ENCODE results near the gene HAND1.

DNA sequence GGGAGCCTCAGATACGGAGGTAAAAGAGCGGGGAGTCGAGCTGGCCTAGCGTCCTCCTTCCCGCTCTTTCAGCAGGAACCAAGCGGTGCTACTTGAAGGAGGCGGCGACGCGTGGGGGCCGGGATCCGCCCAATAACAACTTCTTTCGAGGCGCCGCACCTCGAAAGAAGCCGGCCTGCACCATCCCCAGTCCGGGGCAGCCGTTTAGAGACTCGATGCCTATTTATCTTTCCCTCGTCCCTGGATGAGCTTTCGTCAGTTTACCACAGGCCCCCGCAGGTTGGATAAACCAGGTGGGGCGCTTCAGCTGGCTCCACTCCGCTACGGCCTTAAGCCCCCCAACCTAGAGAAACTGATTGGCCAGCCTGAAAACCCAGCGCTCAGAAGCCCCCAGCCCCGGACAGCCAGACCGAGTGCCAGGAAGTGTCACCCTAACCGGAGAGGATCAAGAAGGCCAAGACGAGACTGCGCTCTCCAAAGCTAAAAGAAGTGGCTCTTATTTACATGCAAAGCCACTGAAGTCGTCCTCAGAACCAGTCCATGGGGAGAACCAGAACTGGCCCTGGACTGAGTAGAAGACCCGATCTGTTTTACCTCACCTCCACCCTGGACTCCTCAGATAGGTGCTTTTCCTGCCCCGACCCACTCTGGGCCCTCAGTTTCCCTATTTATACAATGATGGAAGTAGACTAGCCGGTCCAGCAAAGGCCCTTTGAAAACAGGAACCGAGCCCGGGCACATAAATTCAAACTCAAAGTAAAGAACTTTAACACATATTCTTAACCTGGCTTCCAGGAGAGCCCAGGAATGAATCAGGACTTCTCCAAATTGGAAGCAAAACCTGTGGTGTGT lies 1.4 kb downstream of the HAND1 start:
- TF ChIP-seq, protein P1, sequence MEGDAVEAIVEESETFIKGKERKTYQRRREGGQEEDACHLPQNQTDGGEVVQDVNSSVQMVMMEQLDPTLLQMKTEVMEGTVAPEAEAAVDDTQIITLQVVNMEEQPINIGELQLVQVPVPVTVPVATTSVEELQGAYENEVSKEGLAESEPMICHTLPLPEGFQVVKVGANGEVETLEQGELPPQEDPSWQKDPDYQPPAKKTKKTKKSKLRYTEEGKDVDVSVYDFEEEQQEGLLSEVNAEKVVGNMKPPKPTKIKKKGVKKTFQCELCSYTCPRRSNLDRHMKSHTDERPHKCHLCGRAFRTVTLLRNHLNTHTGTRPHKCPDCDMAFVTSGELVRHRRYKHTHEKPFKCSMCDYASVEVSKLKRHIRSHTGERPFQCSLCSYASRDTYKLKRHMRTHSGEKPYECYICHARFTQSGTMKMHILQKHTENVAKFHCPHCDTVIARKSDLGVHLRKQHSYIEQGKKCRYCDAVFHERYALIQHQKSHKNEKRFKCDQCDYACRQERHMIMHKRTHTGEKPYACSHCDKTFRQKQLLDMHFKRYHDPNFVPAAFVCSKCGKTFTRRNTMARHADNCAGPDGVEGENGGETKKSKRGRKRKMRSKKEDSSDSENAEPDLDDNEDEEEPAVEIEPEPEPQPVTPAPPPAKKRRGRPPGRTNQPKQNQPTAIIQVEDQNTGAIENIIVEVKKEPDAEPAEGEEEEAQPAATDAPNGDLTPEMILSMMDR (IDR thresholded peaks at IDR 0.05), result no peak
- no peak for TF ChIP-seq POLR2AphosphoS5 (IDR thresholded peaks at IDR 0.05; ENCODE audit: insufficient read depth in 1 of 2, low read depth in 1 of 2)
